Cardiac septum (tissue), 1 donor: Measurements from ENCODE around the gene C19orf53. TPM values are rescaled to one million over a fixed set of nuclear protein-coding genes. Genes with fewer than 3 reads are reported as not detected.
A peak's percentile ranks its signal among the peaks of the same experiment; 100 is the strongest.
"Not testable (repeated sequence)": the region's sequence is repeated elsewhere in the genome, so short reads cannot be mapped to it uniquely, and the experiment has no call there.

Experiments used
- DNase-seq: peaks from one replicate; pipeline ENCODE4 v3.0.0-alpha.2; 2020; ENCODE audit warnings: low spot score
- intact Hi-C: fragments of 100-400 bp; cut with DNase I; formaldehyde crosslinking; loops from one replicate; pipeline ENCODE4 v1.14.0; 2022
- long read RNA-seq: library from polyadenylated mRNA; unstranded; transcript quantifications from one replicate; pipeline ENCODE4 v2.0.0, GENCODE V29; 2021
- total RNA-seq: library from RNA; stranded (reverse); fragmentation: NEBNext Ultra II Directional; extraction: Animal tissue kit (Norgen Biotek cat#: 25700); gene quantifications from one replicate; pipeline ENCODE4 v1.2.1, GENCODE V29; 2021
- donor health status: DM: no; HTN: no; CAD: no.

C19orf53 gene
- 91.2 TPM for total RNA-seq
- long read RNA-seq, transcript C19orf53-202 (3 exons, 873 nt), result major isoform, 88 of 91 reads
- long read RNA-seq, partial matches to known transcripts, result 1 of 91 reads
- long read RNA-seq, other reads (novel, unspliced or antisense), result 0 of 91 reads

DNA sequence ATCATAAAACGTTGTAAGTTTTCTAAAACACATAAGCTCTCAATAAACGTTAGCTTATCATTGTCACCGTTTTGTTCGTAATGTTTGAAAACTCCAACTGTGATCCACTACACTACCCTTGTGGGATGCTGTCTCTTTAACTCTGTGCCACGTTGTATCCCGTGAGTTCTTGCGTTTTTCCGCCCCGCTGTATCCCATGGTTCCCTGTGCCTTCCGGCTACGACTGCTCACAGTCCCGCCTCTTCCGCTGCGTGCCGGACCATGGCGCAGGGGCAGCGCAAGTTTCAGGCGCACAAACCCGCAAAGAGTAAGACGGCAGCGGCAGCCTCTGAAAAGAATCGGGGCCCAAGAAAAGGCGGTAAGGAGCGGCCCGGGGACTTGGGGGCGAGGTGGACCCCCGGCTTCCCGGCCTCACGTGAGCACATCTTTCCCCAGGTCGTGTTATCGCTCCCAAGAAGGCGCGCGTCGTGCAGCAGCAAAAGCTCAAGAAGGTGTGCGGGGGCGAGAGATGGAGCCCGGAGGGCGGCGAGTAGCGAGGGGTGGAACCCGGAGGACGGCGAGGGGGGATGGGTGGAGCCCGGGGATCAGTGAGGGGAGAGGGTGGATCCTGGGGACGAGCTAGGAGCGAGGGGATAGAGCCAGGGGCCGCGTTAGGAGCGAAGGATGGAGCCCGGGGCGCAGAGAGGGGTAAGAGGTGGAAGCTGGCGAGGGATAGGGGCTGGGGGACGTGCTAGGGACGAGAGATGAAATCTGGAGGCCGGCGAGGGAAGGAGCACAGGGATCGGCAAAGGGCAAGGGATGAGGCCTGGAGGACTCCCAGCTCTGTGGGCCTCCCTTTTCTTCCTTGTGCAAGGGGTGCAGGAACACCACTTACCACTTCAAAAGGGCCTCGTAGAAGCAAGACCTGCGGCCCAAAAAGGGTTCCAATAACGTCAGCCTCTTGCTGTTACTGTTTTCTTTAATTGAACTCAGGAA, at the start of gene C19orf53:
Gene C19orf53, plus strand, starts transcription at position 240 of the 975 bp plus-strand sequence. Its CDS starts 22 bp downstream, at position 262.
- peak; percentile 96 for DNase-seq
- intact Hi-C loops, result loop anchor here (2.0 to 5.0 kb wide), 2 partner anchors 20 to 42 kb away; partner anchors contain the start of gene ZSWIM4

DNA sequence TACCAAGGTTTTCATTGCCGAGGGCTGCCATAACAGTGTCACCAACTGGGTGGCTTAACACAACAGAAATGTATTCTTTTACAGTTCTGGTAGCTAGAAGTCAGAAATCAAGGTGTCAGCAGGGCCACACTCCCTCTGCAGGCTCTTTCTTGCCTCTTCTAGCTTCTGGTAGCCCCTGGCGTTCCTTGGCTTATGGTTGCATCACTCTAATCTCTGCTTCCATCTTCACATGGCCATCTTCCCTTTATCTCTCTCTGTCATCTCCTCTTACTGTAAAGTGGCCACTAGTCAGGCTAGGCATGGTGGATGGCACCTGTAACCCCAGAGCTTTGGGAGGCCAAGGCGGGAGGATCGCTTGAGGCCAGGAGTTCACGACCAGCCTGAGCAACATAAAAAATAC, 47.9 kb upstream of the C19orf53 start:
- intact Hi-C loops, result no loop called here
- no peak for DNase-seq

DNA sequence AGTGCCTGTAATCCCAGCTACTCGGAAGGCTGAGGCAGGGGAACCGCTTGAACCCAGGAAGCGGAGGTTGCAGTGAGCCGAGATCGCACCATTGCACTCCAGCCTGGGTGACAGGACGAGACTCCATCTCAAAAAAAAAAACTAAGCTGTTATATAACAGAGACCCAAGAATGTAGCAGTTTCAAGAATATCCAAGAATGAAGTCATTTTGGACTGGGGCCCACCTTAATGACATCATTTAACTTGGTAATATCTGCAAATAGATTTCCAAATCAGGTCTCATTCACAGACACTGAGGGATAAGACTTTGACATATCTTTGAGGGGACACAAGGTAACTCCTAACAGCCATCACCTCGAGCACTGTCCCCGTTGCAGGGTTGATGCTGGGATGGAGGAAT, 46.5 kb upstream of the C19orf53 start:
- no peak for DNase-seq
- intact Hi-C loops, result no loop called here

DNA sequence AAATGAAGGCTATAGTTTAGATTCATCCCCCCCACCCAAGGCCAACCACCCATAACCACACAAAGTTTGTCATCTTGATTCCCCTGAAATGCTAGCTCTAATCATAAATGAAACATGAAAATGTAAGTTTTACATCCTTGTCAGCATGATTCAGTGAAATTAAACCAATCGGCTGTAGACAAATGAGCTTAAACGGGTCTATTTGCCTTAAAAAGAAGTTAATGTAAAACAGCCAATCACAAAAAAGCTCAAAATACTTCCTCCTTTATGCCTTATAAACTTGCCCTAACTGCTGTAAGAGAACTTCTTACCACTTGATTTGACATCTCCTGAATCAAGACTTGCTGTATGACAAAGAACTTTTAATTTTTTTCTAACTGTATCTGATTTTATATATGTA, 44.4 kb upstream of the C19orf53 start:
- no peak for DNase-seq
- intact Hi-C loops, result loop anchor here (5.0 kb wide), 1 partner anchor 42 kb away; the partner anchor contains the start of gene C19orf53

DNA sequence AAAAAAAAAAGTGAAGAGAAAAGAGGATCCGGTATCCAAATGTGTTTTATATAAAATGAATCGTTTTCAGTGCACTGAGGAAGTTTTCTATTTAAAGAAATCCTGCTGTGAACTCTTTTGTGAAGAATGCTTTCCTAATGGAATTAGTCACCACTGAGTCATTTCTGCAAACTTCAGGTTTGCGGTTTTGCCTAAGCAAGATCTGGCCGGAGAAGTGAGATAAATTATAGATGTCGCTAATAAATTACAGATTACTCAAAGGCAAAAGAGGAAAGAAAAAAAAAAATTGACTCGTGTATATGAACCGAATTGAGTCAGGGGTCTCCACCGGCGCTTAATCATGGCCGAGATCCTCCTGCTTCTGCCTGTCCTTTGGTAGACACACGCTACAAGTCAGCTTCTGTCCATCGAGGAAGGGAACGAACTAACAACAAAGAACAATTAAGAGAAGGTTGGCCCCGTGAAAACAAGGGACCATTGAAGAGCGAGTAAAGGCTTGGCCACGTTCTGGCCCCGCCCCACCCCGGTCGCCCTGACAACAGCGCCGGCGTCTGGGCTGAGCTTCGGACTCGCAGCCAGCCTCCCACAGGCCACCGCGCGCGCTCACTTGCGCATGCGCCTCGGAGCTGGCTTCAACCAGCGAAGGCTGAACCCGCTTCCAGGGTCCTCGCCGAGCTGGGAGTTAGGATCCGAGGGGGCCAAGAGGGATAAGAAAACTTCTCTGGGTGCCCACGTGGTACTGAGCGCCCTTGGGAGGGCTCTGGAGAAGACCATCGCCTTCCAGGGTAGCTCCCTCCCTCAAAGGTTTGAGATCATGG, 42.9 kb upstream of the C19orf53 start:
- intact Hi-C loops, result loop anchor here (5.0 kb wide), 1 partner anchor 41 kb away; the partner anchor contains the start of gene C19orf53
- DNase-seq, result peak; percentile 98

DNA sequence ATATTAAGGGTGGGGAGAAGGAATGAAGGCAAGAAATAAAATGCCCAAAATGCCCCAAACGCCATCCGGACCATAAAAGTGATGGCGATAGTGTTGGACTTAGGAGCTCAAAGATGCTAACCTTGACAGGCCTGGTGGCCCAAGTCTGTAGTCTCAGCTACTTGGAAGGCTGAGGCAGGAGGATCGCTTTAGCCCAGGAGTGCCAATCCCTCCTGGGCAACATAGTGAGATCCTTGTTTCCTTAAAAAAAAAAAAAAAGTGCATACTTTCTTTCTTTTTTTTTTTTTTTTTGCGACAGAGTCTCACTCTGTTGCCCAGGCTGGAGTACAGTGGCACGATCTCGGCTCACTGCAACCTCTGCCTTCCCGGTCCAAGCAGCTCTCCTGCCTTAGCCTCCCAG, 41.9 kb upstream of the C19orf53 start:
- intact Hi-C loops, result loop anchor here (5.0 kb wide), 1 partner anchor 40 kb away; the partner anchor contains the start of gene C19orf53
- no peak for DNase-seq

DNA sequence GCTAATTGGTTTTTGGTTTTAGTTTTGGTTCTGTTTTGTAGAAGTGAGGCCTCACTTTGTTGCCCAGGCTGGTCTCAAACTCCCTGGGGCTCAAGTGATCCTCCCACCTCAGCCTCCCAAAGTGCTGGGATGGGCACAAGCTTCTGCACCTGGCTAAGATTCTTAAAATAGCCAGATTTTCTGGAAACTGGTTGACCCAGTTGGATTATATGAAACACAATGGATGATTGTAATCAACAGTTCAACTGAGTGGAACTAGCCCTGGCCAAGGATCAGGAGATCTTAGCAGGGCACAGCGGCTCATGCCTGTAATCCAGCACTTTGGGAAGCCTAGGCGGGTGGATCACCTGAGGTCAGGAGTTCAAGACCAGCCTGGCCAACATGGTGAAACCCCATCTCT, 39.5 kb upstream of the C19orf53 start:
- intact Hi-C loops, result loop anchor here (5.0 kb wide), 1 partner anchor 38 kb away; the partner anchor contains the start of gene C19orf53
- DNase-seq, result no peak

DNA sequence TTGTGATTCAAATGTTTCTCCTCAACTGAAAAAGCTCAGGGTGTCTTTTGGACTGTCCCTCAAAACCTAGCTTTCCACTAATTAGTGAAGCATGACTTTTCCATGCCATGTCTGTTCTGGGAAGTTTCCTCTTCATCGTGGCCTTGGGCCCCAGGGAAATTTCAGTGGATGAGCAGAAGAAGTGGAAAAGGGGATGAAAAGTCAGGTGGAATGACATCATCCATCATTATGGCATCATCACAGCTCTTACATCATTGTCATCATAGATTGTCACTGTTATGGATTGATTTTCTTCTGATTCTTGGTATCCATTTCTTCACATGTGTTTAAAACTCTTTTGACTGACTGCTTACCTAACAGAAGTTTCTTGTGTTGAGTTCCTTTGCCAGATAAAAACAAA, 36.2 kb upstream of the C19orf53 start:
- no peak for DNase-seq

DNA sequence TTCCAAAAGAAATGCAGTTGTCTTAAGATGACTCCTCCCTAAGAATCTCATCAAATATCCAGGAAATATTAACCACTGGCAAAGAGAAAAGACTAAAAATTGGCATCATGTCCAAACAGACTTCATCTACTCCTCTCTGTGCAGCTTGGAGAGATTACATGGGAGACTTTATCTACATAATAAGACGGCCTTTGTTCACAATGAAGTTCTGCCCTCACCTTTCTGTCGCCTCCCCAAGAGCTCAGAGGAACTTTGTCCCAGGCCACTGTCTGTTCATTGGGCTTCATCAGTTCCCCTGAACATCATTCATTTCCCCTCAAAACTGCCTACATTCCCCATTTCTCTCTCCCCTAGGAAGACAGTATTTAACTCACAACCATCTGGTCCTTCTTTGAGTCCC, 32.4 kb upstream of the C19orf53 start:
- DNase-seq, result no peak
- intact Hi-C loops, result no loop called here

More for the DNA sequence above, 36.2 kb upstream of the C19orf53 start:
- intact Hi-C loops, result no loop called here

DNA sequence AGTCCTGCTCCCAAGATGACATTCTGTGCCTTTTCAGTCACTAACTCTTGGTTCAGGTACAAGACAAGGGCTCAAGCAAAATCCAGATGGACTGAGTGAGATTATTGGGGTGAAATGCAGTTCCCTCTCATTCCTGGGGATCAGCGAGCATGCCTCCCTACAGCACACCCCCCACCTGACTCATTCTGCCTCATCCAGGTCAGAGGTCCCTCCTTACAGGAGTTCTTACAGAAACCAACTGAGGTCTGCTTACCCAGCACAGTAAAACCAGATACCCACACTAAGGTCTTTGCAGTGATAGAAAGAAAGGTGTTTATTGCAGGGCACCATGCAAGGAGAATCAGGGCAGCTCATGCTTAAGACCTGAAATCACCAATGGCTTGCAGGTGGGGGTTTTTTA, 31.5 kb upstream of the C19orf53 start:
- intact Hi-C loops, result no loop called here
- no peak for DNase-seq

DNA sequence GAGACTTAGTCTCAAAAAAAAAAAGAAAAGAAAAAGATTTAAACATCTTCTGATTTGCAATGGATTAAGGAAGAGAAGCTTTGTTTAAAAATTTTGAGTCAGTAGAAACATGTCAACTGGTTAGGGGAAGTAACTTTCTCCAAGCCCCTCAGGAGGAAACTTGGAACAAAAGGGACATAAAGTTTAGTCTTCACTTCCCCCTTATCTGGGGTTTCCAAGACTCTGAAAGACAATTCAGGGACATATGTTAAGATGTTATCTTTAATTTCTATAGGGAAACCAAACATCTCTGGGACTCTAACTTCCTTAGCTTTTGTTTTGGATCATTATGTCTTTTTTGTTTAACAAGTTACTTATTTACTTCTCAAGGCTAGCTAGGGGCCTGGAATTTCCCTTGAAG, 30.1 kb upstream of the C19orf53 start:
- intact Hi-C loops, result no loop called here
- no peak for DNase-seq

DNA sequence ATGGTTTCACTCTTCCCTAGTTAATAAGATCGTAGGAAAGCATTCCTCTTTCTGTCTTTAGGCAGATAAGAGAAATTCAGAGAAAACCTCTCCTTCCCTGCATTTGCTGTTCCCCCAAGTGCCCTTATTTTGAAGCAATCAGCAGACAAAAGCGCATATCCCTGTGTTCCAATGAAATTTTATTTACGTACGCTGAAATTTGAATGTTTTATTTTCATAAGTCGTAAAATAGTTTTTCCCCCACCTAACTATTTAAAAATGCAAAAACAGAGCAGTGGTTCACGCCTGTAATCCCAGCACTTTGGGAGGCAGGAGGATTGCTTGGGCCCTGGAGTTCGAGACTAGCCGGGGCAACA, 27.2 kb upstream of the C19orf53 start:
- no peak for DNase-seq

DNA sequence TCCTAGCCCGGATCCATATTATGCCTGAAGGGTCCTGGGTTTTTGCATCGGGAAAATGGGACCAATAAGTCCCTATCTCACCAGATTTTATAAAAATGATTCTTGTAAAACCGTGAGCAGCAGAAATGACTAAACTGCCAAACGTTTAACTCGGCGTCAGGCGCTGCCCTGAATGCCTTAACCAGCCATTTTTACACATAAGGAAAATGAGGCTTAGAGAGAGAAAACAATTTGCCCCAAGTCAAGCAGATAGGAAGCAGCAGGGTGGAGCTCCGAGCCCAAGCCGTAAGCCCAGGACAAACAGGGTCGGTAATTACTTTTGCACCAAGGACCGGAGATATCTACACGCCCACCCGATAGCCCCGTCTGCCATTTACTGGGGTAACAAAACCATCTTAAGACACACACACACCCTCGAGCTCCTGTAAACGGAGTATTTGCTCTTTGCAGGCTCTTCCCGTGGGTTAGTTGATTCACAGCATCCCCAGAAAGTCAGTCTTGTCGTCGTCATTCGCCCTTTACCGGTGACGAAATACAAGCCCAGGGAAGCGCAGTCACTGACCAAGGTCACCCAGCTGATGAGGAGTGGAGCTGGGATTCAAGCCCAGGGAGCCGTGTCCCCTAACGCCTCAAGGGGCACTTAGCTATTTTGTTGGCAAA, 26.0 kb upstream of the C19orf53 start:
- intact Hi-C loops, result no loop called here
- no peak for DNase-seq

More for the DNA sequence above, 27.2 kb upstream of the C19orf53 start:
- intact Hi-C loops, result no loop called here

DNA sequence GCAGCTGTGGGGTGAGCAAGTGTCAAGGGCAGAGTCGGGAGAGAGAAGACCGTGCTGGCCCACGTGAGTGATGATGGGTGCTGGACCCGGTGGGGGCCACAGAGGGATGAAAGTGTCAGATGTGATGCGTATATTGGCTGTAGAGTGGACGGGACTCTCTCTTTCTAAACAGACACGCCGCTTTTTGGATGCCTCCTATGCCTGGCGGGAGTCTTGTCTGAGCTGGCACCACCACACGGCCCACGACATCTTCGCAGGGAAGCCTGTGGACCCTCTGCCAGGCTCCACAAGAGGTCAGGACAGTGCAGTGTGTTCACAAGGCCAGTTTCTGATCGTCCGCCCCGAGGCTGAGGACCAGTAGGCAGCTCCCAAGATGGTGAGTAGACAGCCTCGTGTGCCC, 22.8 kb upstream of the C19orf53 start:
- intact Hi-C loops, result no loop called here
- DNase-seq, result no peak

DNA sequence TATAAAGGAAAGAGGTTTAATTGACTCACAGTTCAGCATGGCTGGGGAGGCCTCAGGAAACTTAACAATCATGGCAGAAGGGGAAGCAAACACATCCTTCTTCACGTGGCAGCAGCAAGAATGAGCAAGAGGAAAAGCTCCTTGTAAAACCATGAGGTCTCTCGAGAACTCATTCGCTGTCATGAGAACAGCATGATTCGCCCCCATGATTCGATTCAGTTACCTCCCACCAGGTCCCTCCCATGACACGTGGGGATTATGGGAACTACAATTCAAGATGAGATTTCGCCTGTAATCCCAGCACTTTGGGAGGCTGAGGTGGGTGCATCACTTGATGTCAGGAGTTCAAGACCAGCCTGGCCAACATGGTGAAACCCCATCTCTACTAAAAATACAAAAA, 20.6 kb upstream of the C19orf53 start:
- intact Hi-C loops, DNase-seq: not testable (repeated sequence)

DNA sequence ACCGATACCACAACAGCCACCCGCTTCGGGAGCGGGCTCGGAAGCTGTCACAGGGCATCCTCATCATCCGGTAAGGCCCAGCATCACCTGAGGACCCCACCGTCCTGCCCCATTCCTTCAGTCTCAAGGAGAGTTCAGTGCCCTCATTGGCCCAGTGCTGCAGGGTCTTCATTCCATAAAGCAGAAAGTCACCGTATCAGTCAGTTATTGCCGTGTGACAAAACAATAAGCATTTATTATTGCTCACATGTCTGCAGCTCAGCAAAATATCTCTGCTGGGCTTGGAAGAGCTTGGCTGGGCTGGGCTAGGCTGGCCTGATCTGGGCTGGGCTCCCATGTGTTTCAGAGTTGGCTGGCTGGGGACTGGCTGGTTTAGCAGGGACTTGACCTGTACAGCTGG, 18.0 kb upstream of the C19orf53 start:
- no peak for DNase-seq

DNA sequence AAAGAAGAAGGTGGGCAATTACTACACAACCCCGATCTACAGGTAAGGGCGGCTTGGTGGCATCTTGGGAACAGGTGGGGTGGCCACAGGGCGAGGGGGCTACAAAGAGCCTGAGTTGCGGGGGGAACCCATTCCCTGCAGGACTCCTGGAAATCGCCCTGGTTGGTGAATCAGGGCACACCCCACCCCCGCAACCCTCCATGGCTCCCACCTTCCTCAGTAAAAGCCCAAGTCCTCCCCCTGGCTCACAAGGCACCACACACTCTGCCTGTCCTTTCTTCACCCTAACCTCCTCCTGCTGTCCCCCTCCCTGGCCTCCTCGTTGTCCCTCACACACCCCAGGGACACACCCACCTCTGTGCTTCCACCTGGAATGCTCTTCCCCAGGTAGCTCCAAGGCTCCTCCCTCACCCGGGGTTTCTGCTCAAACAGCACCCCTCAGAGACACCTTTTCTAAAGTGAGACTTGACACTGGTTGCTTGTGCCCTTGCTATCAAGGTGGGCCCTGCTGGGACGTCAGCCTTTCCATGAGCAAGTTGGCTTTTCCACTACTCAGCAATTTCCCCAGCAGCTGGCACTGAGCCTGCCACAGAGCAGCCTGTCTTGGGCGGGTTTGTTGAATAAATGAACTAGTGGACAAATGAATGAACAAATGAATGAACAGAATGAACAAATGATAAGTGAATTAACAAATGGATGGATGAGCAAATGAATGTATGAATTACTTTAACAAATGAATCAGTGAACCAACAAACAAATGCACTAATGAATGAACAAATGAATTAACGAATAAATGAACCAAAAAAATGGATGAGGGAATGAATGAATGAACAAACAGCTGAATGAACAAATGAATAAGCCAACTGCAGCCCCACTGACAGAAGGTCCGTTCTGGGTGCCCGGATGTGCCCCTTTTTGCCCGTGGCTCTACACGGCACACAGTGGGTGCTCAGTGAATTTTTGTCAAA, 16.2 kb upstream of the C19orf53 start:
- intact Hi-C loops, result no loop called here
- no peak for DNase-seq

More for the DNA sequence above, 18.0 kb upstream of the C19orf53 start:
- intact Hi-C loops, result no loop called here

DNA sequence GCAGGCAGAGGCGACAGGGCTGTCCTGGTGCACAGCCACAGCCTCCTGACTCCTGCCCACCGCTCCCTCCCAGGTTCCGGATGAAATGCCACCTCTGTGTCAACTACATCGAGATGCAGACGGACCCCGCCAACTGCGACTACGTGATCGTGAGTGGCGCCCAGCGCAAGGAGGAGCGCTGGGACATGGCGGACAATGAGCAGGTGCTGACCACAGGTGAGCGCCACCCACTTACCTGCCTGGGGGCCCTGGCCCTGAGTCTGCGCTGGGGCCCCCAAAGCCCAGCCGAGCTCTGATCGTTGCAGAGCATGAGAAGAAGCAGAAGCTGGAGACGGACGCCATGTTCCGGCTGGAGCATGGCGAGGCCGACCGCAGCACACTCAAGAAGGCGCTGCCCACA, 15.5 kb upstream of the C19orf53 start:
- no peak for DNase-seq
- intact Hi-C loops, result no loop called here
